Osteoblast (primary cell): Measurements from ENCODE around the gene CROCC2. TPM values are rescaled to one million over a fixed set of nuclear protein-coding genes. Genes with fewer than 3 reads are reported as not detected.

Experiments used
- DNase-seq: peaks from one replicate; pipeline ENCODE4 v3.0.0; 2011; ENCODE audit warnings: low spot score, mixed read lengths; ENCODE audit not compliant: insufficient read length; ENCODE audit errors: missing footprints
- H2AFZ ChIP-seq: 2 replicates; pipeline ENCODE4 v1.6.0; 2011; ENCODE audit warnings: mild to moderate bottlenecking, low read length
- H3K27ac ChIP-seq: 2 replicates; pipeline ENCODE4 v1.5.1; 2011; ENCODE audit warnings: mild to moderate bottlenecking, low read depth, low read length, moderate library complexity
- H3K27me3 ChIP-seq: 2 replicates; pipeline ENCODE4 v1.6.0; 2012; ENCODE audit warnings: mild to moderate bottlenecking, control low read depth, inconsistent platforms, low read length, moderate library complexity; ENCODE audit not compliant: insufficient read depth
- H3K36me3 ChIP-seq: 2 replicates; pipeline ENCODE4 v1.5.1; 2011; ENCODE audit warnings: mild to moderate bottlenecking, low read length, control low read depth, moderate library complexity; ENCODE audit not compliant: insufficient read depth
- H3K4me1 ChIP-seq: 2 replicates; pipeline ENCODE4 v1.5.1; 2011; ENCODE audit warnings: mild to moderate bottlenecking, low read length, control low read depth, moderate library complexity; ENCODE audit not compliant: insufficient read depth
- H3K4me2 ChIP-seq: 2 replicates; pipeline ENCODE4 v1.6.0; 2011; ENCODE audit warnings: mild to moderate bottlenecking, low read length; ENCODE audit not compliant: insufficient read depth
- H3K4me3 ChIP-seq: fragments of 200-600 bp; sonication (generic); 3 replicates; pipeline ENCODE4 v1.5.1; 2012; ENCODE audit warnings: mild to moderate bottlenecking, low read length, inconsistent platforms; ENCODE audit not compliant: insufficient read depth
- H3K79me2 ChIP-seq: 2 replicates; pipeline ENCODE4 v1.6.0; 2012; ENCODE audit warnings: mild to moderate bottlenecking, low read length, control low read depth, inconsistent platforms; ENCODE audit not compliant: insufficient read depth
- H3K9me3 ChIP-seq: 2 replicates; pipeline ENCODE4 v1.5.1; 2011; ENCODE audit warnings: low read depth, low read length, control low read depth
- H4K20me1 ChIP-seq: 2 replicates; pipeline ENCODE4 v1.6.0; 2012; ENCODE audit warnings: mild to moderate bottlenecking, low read length, control low read depth; ENCODE audit not compliant: insufficient read depth
- CTCF ChIP-seq: IDR thresholded peaks from 2 replicates; pipeline ENCODE4 v1.5.1; 2011; ENCODE audit warnings: mild to moderate bottlenecking, low read depth, low read length, moderate library complexity; ENCODE audit errors: extremely low read depth
- total RNA-seq: library from RNA; depleted of rRNA; stranded (reverse); fragments of >200 nt; gene quantifications from 2 replicates; pipeline ENCODE4 v1.2.3, GENCODE V29; 2012

CROCC2 gene
- total RNA-seq, 1 donor: under 0.01 TPM

GRCh38 chr2:240906911-240907590, 915 bp downstream of the CROCC2 start:
- H2AFZ ChIP-seq: no peak overlapping the region
- no peaks in the 10 kb centered on the region for H4K20me1 ChIP-seq
- H3K4me1 ChIP-seq: peaks cover 4% of the 10 kb centered on the region
- no peaks in the 10 kb centered on the region for H3K79me2 ChIP-seq
- H3K9me3 ChIP-seq: no peaks in the 10 kb centered on the region
- H3K4me2 ChIP-seq: no peak overlapping the region
- TF ChIP-seq CTCF: no peak
- no peak overlapping the region for H3K27ac ChIP-seq
- no peaks in the 10 kb centered on the region for H3K36me3 ChIP-seq
- DNase-seq: no peak
- H3K4me3 ChIP-seq: no peak overlapping the region
- H3K27me3 ChIP-seq: peaks cover 23% of the 10 kb centered on the region

GRCh38 chr2:240909216-240909974, 3.3 kb downstream of the CROCC2 start:
- Histone ChIP-seq H3K36me3 (no peaks in the 10 kb centered on the region), H3K4me1 (peaks cover 22% of the 10 kb centered on the region), H2AFZ (no peak overlapping the region), H3K27ac (no peak overlapping the region), H3K4me2 (no peak overlapping the region), H3K27me3 (peaks cover 23% of the 10 kb centered on the region), H3K9me3 (no peaks in the 10 kb centered on the region), H3K4me3 (no peak overlapping the region), H3K79me2 (no peaks in the 10 kb centered on the region), H4K20me1 (no peaks in the 10 kb centered on the region)
- TF ChIP-seq CTCF: no peak
- DNase-seq: peak; percentile 77

- Histone ChIP-seq H3K36me3 (no peaks in the 10 kb centered on the region), H3K79me2 (no peaks in the 10 kb centered on the region), H3K27ac (peak overlapping the region; percentile 41), H3K9me3 (no peaks in the 10 kb centered on the region), H2AFZ (peak overlapping the region; percentile 7), H4K20me1 (no peaks in the 10 kb centered on the region), H3K27me3 (peaks cover 14% of the 10 kb centered on the region), H3K4me3 (peak overlapping the region; percentile 31), H3K4me1 (peaks cover 25% of the 10 kb centered on the region), H3K4me2 (peak overlapping the region; percentile 37)
- TF ChIP-seq CTCF: no peak
- DNase-seq: peak; percentile 94
These were observed 5.6 kb downstream of the CROCC2 start for GRCh38 chr2:240911641-240912265.
